Right lobe of liver (tissue), 6 donors: ENCODE results near the gene ASPSCR1. TPM values are rescaled to one million over a fixed set of nuclear protein-coding genes. Genes with fewer than 3 reads are reported as not detected.

Source experiments
- ATAC-seq, 4 donors: fragments of 200-7000 bp; cut with Tn5 transposase; one replicate each; pipeline ENCODE4 v1.9.1; 2020; ENCODE audit warnings: mild to moderate bottlenecking in 4 of 4, moderate library complexity in 4 of 4
- DNase-seq, 3 donors: peaks; one replicate each; pipeline ENCODE4 v3.0.0-alpha.2; 2020
- H3K27ac ChIP-seq, 3 donors: fragments of 200-600 bp; one replicate each; pipeline ENCODE4 v1.8.0; 2022
- H3K27me3 ChIP-seq, 2 donors: fragments of 200-600 bp; one replicate each; pipeline ENCODE4 v1.8.0; 2022
- H3K36me3 ChIP-seq, 4 donors: fragments of 200-600 bp; sonication (generic) in 1 of 4; one replicate each; pipeline versions ENCODE4 v1.5.1 to v1.8.0; 2017 to 2022; ENCODE audit warnings: control low read depth in 1 of 4
- H3K4me1 ChIP-seq, 4 donors: fragments of 200-600 bp; sonication (generic) in 1 of 4; one replicate each; pipeline versions ENCODE4 v1.5.1 to v1.8.0; 2017 to 2022; ENCODE audit warnings: control low read depth in 1 of 4
- H3K4me3 ChIP-seq, 3 donors: fragments of 200-600 bp; one replicate each; pipeline ENCODE4 v1.8.0; 2022
- H3K9me3 ChIP-seq, 4 donors: fragments of 200-600 bp; sonication (generic) in 1 of 4; one replicate each; pipeline versions ENCODE4 v1.5.1 to v1.8.0; 2017 to 2022; ENCODE audit warnings: control low read depth in 1 of 4
- CTCF ChIP-seq, 4 donors: fragments of 200-600 bp in 3 of 4; fragments of 450-650 bp in 1 of 4; IDR thresholded peaks; one replicate each; pipeline versions ENCODE4 v1.5.1 to v1.8.0; 2016 to 2022; ENCODE audit warnings: antibody characterized with exemption in 4 of 4, mild to moderate bottlenecking in 2 of 4
- POLR2A ChIP-seq: fragments of 450-650 bp; IDR thresholded peaks from one replicate; pipeline ENCODE4 v1.6.1; 2017; ENCODE audit warnings: antibody characterized with exemption, mild to moderate bottlenecking
- WGBS: methylation state at CpG from one replicate; pipeline ENCODE4 v1.1.6; 2018; ENCODE audit warnings: low coverage, low lambda C conversion rate; ENCODE audit not compliant: insufficient coverage; ENCODE audit errors: missing lambda C conversion rate; 5-methylcytosine and 5-hydroxymethylcytosine counted together
- intact Hi-C, 2 donors: fragments of 100-400 bp; cut with DNase I; formaldehyde crosslinking; loops; one replicate each; pipeline versions ENCODE4 v1.11.2 to v1.14.1; 2022
- total RNA-seq, 6 experiments: library from RNA; depleted of rRNA in 2 of 6; stranded (reverse); fragments of >200 nt in 2 of 6; fragmentation: NEBNext Ultra II Directional in 3 of 6; extraction: Animal tissue kit (Norgen Biotek cat#: 25700) in 3 of 6; gene quantifications; one replicate each; pipeline versions ENCODE4 v1.1.0 to v1.2.4, GENCODE V29; 2016 to 2023
- donor health status: DM: no; HTN: yes; CAD: no.
- donor health status: DM: no; HTN: no; CAD: no.
- donor health status: DM: no; HTN: no; CAD: no.
- donor health status: DM: no; HTN: yes; CAD: no.
- donor health status: DM: no; HTN: yes; CAD: no.

The ASPSCR1 gene
- total RNA-seq, 6 experiments from 2014 or later = 24.4 to 55.6 (median 32.9) TPM

- H3K27ac ChIP-seq = peak overlapping the region in 1 of 3 donors; percentile 66
- intact Hi-C loops = no loop called here
- WGBS = no CpG with 5 or more reads among the region's 20 CpGs
- H3K4me3 ChIP-seq = peak overlapping the region; percentile 76 to 89 (median 87)
- TF ChIP-seq POLR2A (no peak), CTCF (IDR thresholded peaks at IDR 0.05) (no peak)
- DNase-seq = peak in 2 of 3 donors; percentile 79 to 82
- H3K4me1 ChIP-seq = peaks cover 0 to 17% (median 6%) of the 10 kb centered on the region in 4 donors
- peak; percentile 51 to 78 (median 59) for ATAC-seq
- H3K9me3 ChIP-seq = no peaks in the 10 kb centered on the region
- no peaks in the 10 kb centered on the region for H3K27me3 ChIP-seq
- H3K36me3 ChIP-seq = peaks cover 0 to 34% (median 4%) of the 10 kb centered on the region in 4 donors
Observed at GRCh38 chr17:82063424-82064415, 86.3 kb downstream of the ASPSCR1 start.

- peak overlapping the region in 2 of 3 donors; percentile 66 for H3K27ac ChIP-seq
- intact Hi-C loops = no loop called here
- H3K36me3 ChIP-seq = peaks cover 0 to 28% (median 4%) of the 10 kb centered on the region in 4 donors
- no peak for DNase-seq
- peaks cover 0 to 17% (median 6%) of the 10 kb centered on the region in 4 donors for H3K4me1 ChIP-seq
- peak overlapping the region; percentile 76 to 89 (median 87) for H3K4me3 ChIP-seq
- ATAC-seq = peak; percentile 50 to 61 (median 58)
- H3K9me3 ChIP-seq = no peaks in the 10 kb centered on the region
- no CpG with 5 or more reads among the region's 36 CpGs for WGBS
- H3K27me3 ChIP-seq = no peaks in the 10 kb centered on the region
- TF ChIP-seq POLR2A (no peak), CTCF (IDR thresholded peaks at IDR 0.05) (no peak)
Observed at GRCh38 chr17:82064433-82065192, 87.2 kb downstream of the ASPSCR1 start.

GRCh38 chr17:82065193-82065637 lies 87.8 kb downstream of the ASPSCR1 start:
- peak overlapping the region; percentile 76 to 89 (median 87) for H3K4me3 ChIP-seq
- H3K27me3 ChIP-seq = no peaks in the 10 kb centered on the region
- H3K9me3 ChIP-seq = no peaks in the 10 kb centered on the region
- peak overlapping the region in 2 of 3 donors; percentile 66 for H3K27ac ChIP-seq
- intact Hi-C loops = no loop called here
- H3K36me3 ChIP-seq = peaks cover 0 to 27% (median 4%) of the 10 kb centered on the region in 4 donors
- WGBS = no CpG with 5 or more reads among the region's 47 CpGs
- ATAC-seq = peak in 1 of 4 donors; percentile 1
- TF ChIP-seq POLR2A (no peak), CTCF (IDR thresholded peaks at IDR 0.05) (no peak)
- peaks cover 0 to 17% (median 6%) of the 10 kb centered on the region in 4 donors for H3K4me1 ChIP-seq
- no peak for DNase-seq

- Histone ChIP-seq H3K27me3 (no peaks in the 10 kb centered on the region), H3K4me1 (peaks cover 0 to 17% (median 6%) of the 10 kb centered on the region in 4 donors), H3K9me3 (no peaks in the 10 kb centered on the region), H3K36me3 (peaks cover 0 to 21% (median 4%) of the 10 kb centered on the region in 4 donors), H3K4me3 (peak within 1 kb of the TSS; percentile 76 to 89 (median 87)), H3K27ac (peak within 1 kb of the TSS; percentile 66 to 77 (median 70))
- TF ChIP-seq POLR2A (peak; percentile 42), CTCF (IDR thresholded peaks at IDR 0.05) (no peak)
- ATAC-seq (peak; percentile 69 to 83 (median 80)), DNase-seq (peak in 2 of 3 donors; percentile 64 to 74)
- intact Hi-C loops = no loop called here
- WGBS = 18% methylated on average over 27 of the region's 88 CpGs
Observed at GRCh38 chr17:82065638-82066303, 88.3 kb downstream of the ASPSCR1 start, which contains the start of gene DUS1L. DUS1L (minus strand) TSS chr17:82065804; CDS start chr17:82065059, 745 bp downstream.
